Activated CD8-positive, alpha-beta T cell treated with anti-CD3 and anti-CD28 coated beads for 36 hours (primary cell): ENCODE results near the gene SIGLEC8. TPM values are rescaled to one million over a fixed set of nuclear protein-coding genes. Genes with fewer than 3 reads are reported as not detected.
"Not testable (repeated sequence)": the region's sequence is repeated elsewhere in the genome, so short reads cannot be mapped to it uniquely, and the experiment has no call there.

ENCODE experiments used
- ATAC-seq: fragments of 200-7000 bp; cut with Tn5 transposase; one replicate; pipeline ENCODE4 v1.10.0; 2021; ENCODE audit warnings: mild to moderate bottlenecking, moderate library complexity
- CTCF ChIA-PET: fragments of 350-600 bp; sonication (Branson Sonifier 250); formaldehyde crosslinking; loops from one replicate; lab custom pipeline; 2021; ENCODE audit warnings: antibody characterized with exemption; lab: Charles Lee
- POLR2A ChIA-PET: fragments of 350-600 bp; sonication (Branson Sonifier 250); formaldehyde crosslinking; loops from one replicate; lab custom pipeline; 2021; ENCODE audit warnings: antibody characterized with exemption; lab: Charles Lee
- DNase-seq: peaks from one replicate; pipeline ENCODE4 v3.0.0-alpha.2; 2020
- H3K27ac Mint-ChIP-seq: one replicate; pipeline ENCODE4 v1.8.0; 2021; ENCODE audit warnings: mild to moderate bottlenecking, mixed read lengths
- H3K27me3 Mint-ChIP-seq: one replicate; pipeline ENCODE4 v1.8.0; 2021; ENCODE audit warnings: mixed read lengths
- H3K36me3 Mint-ChIP-seq: one replicate; pipeline ENCODE4 v1.8.0; 2021; ENCODE audit warnings: low read depth, mixed read lengths
- H3K4me1 Mint-ChIP-seq: one replicate; pipeline ENCODE4 v1.8.0; 2021; ENCODE audit warnings: low read depth, mixed read lengths
- H3K4me3 Mint-ChIP-seq: one replicate; pipeline ENCODE4 v1.8.0; 2021; ENCODE audit warnings: mild to moderate bottlenecking, moderate library complexity, mixed read lengths
- H3K9me3 Mint-ChIP-seq: one replicate; pipeline ENCODE4 v1.8.0; 2021; ENCODE audit warnings: mixed read lengths
- CTCF ChIP-seq: fragments of 200-600 bp; IDR thresholded peaks from one replicate; pipeline ENCODE4 v1.8.0; 2022; ENCODE audit warnings: antibody characterized with exemption, mild to moderate bottlenecking
- intact Hi-C: fragments of 100-400 bp; cut with micrococcal nuclease; formaldehyde crosslinking; loops from one replicate; pipeline ENCODE4 v1.10.0; 2022
- total RNA-seq, 2 experiments: library from RNA; stranded (reverse); gene quantifications; one replicate each; pipeline ENCODE4 v1.2.3, GENCODE V29; 2021

SIGLEC8 gene
- total RNA-seq, 2 experiments from 2014 or later: not detected

- ChIA-PET CTCF (interaction anchor here (0.7 to 6.3 kb wide), 11 partner anchors 9 to 240 kb away, joined by 3 to 60 read pairs (median 4); no protein-coding TSS in a partner anchor), POLR2A (interaction anchor here (0.6 to 1.5 kb wide), 4 partner anchors 25 to 125 kb away, joined by 3 read pairs; no protein-coding TSS in a partner anchor)
- H3K4me3 Mint-ChIP-seq: no peak within 1 kb of the TSS
- intact Hi-C loops: no loop called here
- no peak within 1 kb of the TSS for H3K27ac Mint-ChIP-seq
- H3K36me3 Mint-ChIP-seq: peaks cover 1% of the 10 kb centered on the region
- H3K27me3 Mint-ChIP-seq: peaks cover 21% of the 10 kb centered on the region
- H3K4me1 Mint-ChIP-seq: peaks cover 28% of the 10 kb centered on the region
- peak; percentile 60 for ATAC-seq
- TF ChIP-seq CTCF: no peak
- H3K9me3 Mint-ChIP-seq: no peaks in the 10 kb centered on the region
- DNase-seq: peak; percentile 62
Measured at GRCh38 chr19:51417107-51417809, 41.0 kb downstream of the SIGLEC8 start, which contains the start of gene SIGLEC10. Gene SIGLEC10 (minus strand): TSS chr19:51417642. CDS start chr19:51417581, 61 bp downstream.

GRCh38 chr19:51416422-51416821 is 41.8 kb downstream of the SIGLEC8 start:
- H3K9me3 Mint-ChIP-seq, ATAC-seq, POLR2A ChIA-PET, DNase-seq, H3K4me3 Mint-ChIP-seq, H3K27ac Mint-ChIP-seq, H3K36me3 Mint-ChIP-seq, intact Hi-C loops: not testable (repeated sequence)
- H3K4me1 Mint-ChIP-seq: peaks cover 28% of the 10 kb centered on the region
- CTCF ChIA-PET: interaction anchor here (1.2 to 6.3 kb wide), 5 partner anchors 18 to 241 kb away, joined by 3 to 60 read pairs (median 4); no protein-coding TSS in a partner anchor
- H3K27me3 Mint-ChIP-seq: peaks cover 21% of the 10 kb centered on the region

GRCh38 chr19:51415187-51415586 is 43.1 kb downstream of the SIGLEC8 start:
- Mint-ChIP-seq H3K27ac (no peak overlapping the region), H3K4me1 (peaks cover 22% of the 10 kb centered on the region), H3K4me3 (no peak overlapping the region), H3K9me3 (no peaks in the 10 kb centered on the region), H3K36me3 (peaks cover 1% of the 10 kb centered on the region), H3K27me3 (peaks cover 19% of the 10 kb centered on the region)
- DNase-seq: no peak
- no peak for TF ChIP-seq CTCF
- ATAC-seq: no peak
- CTCF ChIA-PET: no interaction called here
- intact Hi-C loops: no loop called here
- POLR2A ChIA-PET: no interaction called here

- POLR2A ChIA-PET: no interaction called here
- no peak for TF ChIP-seq CTCF
- Mint-ChIP-seq H3K4me1 (peaks cover 9% of the 10 kb centered on the region), H3K27ac (no peak overlapping the region), H3K4me3 (no peak overlapping the region), H3K9me3 (no peaks in the 10 kb centered on the region), H3K27me3 (peaks cover 20% of the 10 kb centered on the region), H3K36me3 (peaks cover 4% of the 10 kb centered on the region)
- intact Hi-C loops: no loop called here
- CTCF ChIA-PET: interaction anchor here (1.3 to 1.7 kb wide), 2 partner anchors 11 to 17 kb away, joined by 3 to 7 read pairs; no protein-coding TSS in a partner anchor
- no peak for ATAC-seq
- DNase-seq: no peak
Measured at GRCh38 chr19:51410950-51411748, 47.1 kb downstream of the SIGLEC8 start.

- peaks cover 17% of the 10 kb centered on the region for H3K27me3 Mint-ChIP-seq
- peaks cover 1% of the 10 kb centered on the region for H3K9me3 Mint-ChIP-seq
- DNase-seq: peak; percentile 63
- POLR2A ChIA-PET: interaction anchor here (1.0 to 1.5 kb wide), 3 partner anchors 14 to 42 kb away, joined by 4 read pairs; no protein-coding TSS in a partner anchor
- H3K27ac Mint-ChIP-seq: no peak overlapping the region
- peak; percentile 48 for TF ChIP-seq CTCF
- CTCF ChIA-PET: interaction anchor here (0.6 to 2.0 kb wide), 14 partner anchors 9 to 277 kb away, joined by 3 to 10 read pairs (median 6); partner anchors contain the start of genes NKG7 and SIGLEC10
- no peak overlapping the region for H3K4me3 Mint-ChIP-seq
- H3K4me1 Mint-ChIP-seq: peaks cover 9% of the 10 kb centered on the region
- peak; percentile 85 for ATAC-seq
- intact Hi-C loops: no loop called here
- peaks cover 14% of the 10 kb centered on the region for H3K36me3 Mint-ChIP-seq
Measured at GRCh38 chr19:51407511-51408131, 50.6 kb downstream of the SIGLEC8 start.
